Astrocyte (in vitro differentiated cells and primary cell): ENCODE results near the gene TFEB.

Source experiments
- CTCF ChIP-seq: IDR thresholded peaks from 2 replicates; pipeline ENCODE4 v1.5.1; 2011; ENCODE audit warnings: low read depth, mild to moderate bottlenecking, inconsistent platforms, low read length, moderate library complexity; ENCODE audit not compliant: insufficient read depth
- EZH2 ChIP-seq: IDR thresholded peaks from 2 replicates; pipeline ENCODE4 v1.6.1; 2012; ENCODE audit warnings: mild to moderate bottlenecking, low read length, inconsistent platforms; ENCODE audit not compliant: insufficient read depth

DNA sequence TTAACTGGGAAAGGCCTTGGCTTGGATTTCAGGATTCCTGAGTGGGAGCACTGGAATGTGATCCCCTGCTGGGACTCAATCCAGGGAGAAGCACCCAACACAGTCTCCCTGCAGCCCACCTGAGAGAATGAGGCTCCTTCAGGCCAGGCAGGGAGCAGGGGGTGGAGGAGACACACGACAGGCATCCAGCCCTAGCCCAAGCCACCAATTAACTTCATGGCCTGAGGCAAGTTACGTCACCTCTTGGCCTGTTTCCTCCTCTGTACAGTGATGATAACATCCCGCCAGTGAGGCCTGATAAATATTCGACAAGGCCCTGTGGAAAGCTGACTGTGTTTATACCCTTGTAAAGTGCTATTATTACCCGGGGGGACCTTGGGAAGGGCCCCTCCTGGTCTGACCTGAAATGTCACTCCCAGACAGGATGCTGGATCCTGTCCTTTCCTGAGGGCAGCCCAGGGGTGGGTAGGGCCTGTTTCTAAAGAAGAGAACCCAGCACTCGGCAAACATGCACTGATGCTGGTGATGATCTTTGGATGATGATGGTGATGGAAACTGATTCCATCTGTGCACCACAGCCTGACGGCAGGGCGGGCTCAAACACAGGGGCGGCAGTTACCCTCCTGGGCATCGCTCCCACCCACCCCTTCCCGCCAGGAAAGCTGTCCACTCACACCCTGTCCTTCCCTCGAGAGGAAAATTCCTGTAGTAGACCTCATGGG is 31.9 kb upstream of the TFEB start:
- TF ChIP-seq EZH2: no peak
- no peak for TF ChIP-seq CTCF
